Measurements from ENCODE around the gene ARL9. TPM values are rescaled to one million over a fixed set of nuclear protein-coding genes. Genes with fewer than 3 reads are reported as not detected.
A peak's percentile ranks its signal among the peaks of the same experiment; 100 is the strongest.

Gene ARL9
- total and polyA plus RNA-seq, 9 of the 15 experiments (the other 6 are each of a cell fraction or from before 2014, with no cell fraction given): 0.10 to 0.15 (median 0.11) TPM; not detected in 6

DNA sequence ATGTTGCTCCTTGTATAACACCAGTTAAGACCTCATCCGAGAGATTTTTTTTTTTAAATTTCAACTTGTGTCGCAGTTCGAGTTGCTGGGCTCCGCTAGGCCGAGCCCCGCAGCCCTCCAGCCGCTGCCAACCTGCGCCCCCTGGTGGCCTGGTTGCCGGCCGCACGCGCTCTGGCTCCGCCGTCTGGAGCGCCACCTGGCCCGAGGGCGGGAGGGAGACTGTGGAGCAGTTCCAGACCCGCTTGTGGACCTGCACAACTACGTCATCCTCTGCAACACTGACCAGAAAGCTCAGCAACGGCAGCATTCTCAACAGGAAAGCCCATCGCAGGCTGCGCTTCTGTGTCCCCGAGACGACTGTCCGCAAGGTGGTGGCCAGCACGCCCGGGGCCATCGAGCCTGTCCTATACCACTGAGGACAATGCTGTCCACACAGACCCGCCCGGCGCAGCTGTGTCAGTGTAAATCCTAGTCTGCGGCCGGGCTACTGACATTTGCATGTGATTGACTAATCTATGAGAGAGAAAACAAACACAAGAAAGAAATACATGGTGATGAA lies 39.1 kb downstream of the ARL9 start (continued):
- TF ChIP-seq, protein P1, sequence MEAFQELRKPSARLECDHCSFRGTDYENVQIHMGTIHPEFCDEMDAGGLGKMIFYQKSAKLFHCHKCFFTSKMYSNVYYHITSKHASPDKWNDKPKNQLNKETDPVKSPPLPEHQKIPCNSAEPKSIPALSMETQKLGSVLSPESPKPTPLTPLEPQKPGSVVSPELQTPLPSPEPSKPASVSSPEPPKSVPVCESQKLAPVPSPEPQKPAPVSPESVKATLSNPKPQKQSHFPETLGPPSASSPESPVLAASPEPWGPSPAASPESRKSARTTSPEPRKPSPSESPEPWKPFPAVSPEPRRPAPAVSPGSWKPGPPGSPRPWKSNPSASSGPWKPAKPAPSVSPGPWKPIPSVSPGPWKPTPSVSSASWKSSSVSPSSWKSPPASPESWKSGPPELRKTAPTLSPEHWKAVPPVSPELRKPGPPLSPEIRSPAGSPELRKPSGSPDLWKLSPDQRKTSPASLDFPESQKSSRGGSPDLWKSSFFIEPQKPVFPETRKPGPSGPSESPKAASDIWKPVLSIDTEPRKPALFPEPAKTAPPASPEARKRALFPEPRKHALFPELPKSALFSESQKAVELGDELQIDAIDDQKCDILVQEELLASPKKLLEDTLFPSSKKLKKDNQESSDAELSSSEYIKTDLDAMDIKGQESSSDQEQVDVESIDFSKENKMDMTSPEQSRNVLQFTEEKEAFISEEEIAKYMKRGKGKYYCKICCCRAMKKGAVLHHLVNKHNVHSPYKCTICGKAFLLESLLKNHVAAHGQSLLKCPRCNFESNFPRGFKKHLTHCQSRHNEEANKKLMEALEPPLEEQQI (IDR thresholded peaks at IDR 0.05): 0 out of 2 replicates have a peak, but pooled peaks have one; percentile 49
- TF ChIP-seq ZBTB40 (IDR thresholded peaks at IDR 0.05) (0 out of 2 replicates have a peak, but pooled peaks have one; percentile 12), ZBTB40 (CRISPR knock-in tag; IDR thresholded peaks at IDR 0.05) (no peak), UBTF (IDR thresholded peaks at IDR 0.05; ENCODE audit: borderline replicate concordance in 1 of 2, low read depth in 2 of 2, low read length in 2 of 2) (peak in 1 of 2 experiments; percentile 85; a peak in 2 of 4 replicates), TEAD1 (CRISPR knock-in tag; IDR thresholded peaks at IDR 0.05) (peak in 1 of 2 experiments; percentile 57; a peak in 1 of 4 replicates), SOX6 (IDR thresholded peaks at IDR 0.05) (0 out of 2 replicates have a peak, but pooled peaks have one; percentile 37), DIDO1 (tag; IDR thresholded peaks at IDR 0.05; ENCODE audit: low read depth) (no peak), ZEB2 (IDR thresholded peaks at IDR 0.05) (peak; percentile 17; the same call in 1 of the 2 replicates), ZNF24 (IDR thresholded peaks at IDR 0.05) (peak; percentile 44; the same call in 1 of the 2 replicates), ZNF175 (CRISPR knock-in tag; IDR thresholded peaks at IDR 0.05; ENCODE audit: low read depth) (no peak), JUND (IDR thresholded peaks at IDR 0.05; ENCODE audit: borderline replicate concordance, low read depth, low read length) (peak; percentile 80), JUND (tag; IDR thresholded peaks at IDR 0.05; ENCODE audit: borderline replicate concordance, low read depth, low read length) (peak; percentile 81; the same call in 1 of the 3 replicates), KAT8 (IDR thresholded peaks at IDR 0.05; ENCODE audit: low read depth) (no peak), NONO (IDR thresholded peaks at IDR 0.05; ENCODE audit: low read depth in 2 of 2, low read length in 1 of 2) (peak in 1 of 2 experiments; percentile 63; a peak in 1 of 4 replicates)

All from K562 (cell line).